SK-N-SH (cell line): Measurements from ENCODE around the gene ATP6V0C. TPM values are rescaled to one million over a fixed set of nuclear protein-coding genes. Genes with fewer than 3 reads are reported as not detected.

Experiments used
- CTCF ChIA-PET: fragments of 300-600, 350-600 bp; formaldehyde crosslinking; extraction: SDS; loops from one replicate; lab custom pipeline; 2021; lab: Yijun Ruan, JAX
- POLR2A ChIA-PET: fragments of 350-600 bp; sonication (Branson Sonifier 250); formaldehyde crosslinking; extraction: SDS; loops from one replicate; lab custom pipeline; 2020; ENCODE audit warnings: antibody characterized with exemption, inconsistent platforms; lab: Yijun Ruan, JAX
- DNase-seq: peaks from one replicate; pipeline ENCODE4 v3.0.0; 2012
- H2AFZ ChIP-seq: fragments of 200-600 bp; sonication (generic); 2 replicates; pipeline ENCODE4 v1.8.1; 2016; ENCODE audit warnings: antibody characterized with exemption, mild to moderate bottlenecking, low read depth
- H3F3A ChIP-seq: fragments of 200-600 bp; sonication (generic); replicated peaks from 2 replicates; pipeline ENCODE3; 2016; ENCODE audit warnings: antibody characterized with exemption, mild to moderate bottlenecking; ENCODE audit not compliant: insufficient read depth
- H3K27ac ChIP-seq, 2 experiments: fragments of 200-500 bp in 1 of 2; fragments of 200-600 bp in 1 of 2; sonication (Bioruptor generic) in 1 of 2; sonication (generic), shearing (Covaris generic) in 1 of 2; 2 replicates each; pipeline versions ENCODE4 v1.5.1 to v1.6.1; 2014 to 2016; ENCODE audit warnings: low read depth in 2 of 2, inconsistent platforms in 1 of 2, low read length in 1 of 2, mild to moderate bottlenecking in 1 of 2, mixed read lengths in 1 of 2
- H3K27me3 ChIP-seq: fragments of 200-600 bp; sonication (generic), shearing (Covaris generic); 2 replicates; pipeline ENCODE4 v1.6.1; 2016; ENCODE audit warnings: mixed run types; ENCODE audit not compliant: insufficient read depth
- H3K36me3 ChIP-seq, 2 experiments: fragments of 200-500 bp in 1 of 2; fragments of 200-600 bp in 1 of 2; sonication (Bioruptor generic) in 1 of 2; sonication (generic) in 1 of 2; replicated peaks in 1 of 2; 2 replicates each; pipeline versions ENCODE3 to v1.5.1; 2014 to 2016; ENCODE audit warnings: low read length in 1 of 2, mild to moderate bottlenecking in 1 of 2; ENCODE audit not compliant: insufficient read depth in 2 of 2, control insufficient read depth in 1 of 2
- H3K4me1 ChIP-seq, 2 experiments: fragments of 200-500 bp in 1 of 2; fragments of 200-600 bp in 1 of 2; sonication (Bioruptor generic) in 1 of 2; sonication (generic), shearing (Covaris generic) in 1 of 2; 2 replicates each; pipeline versions ENCODE4 v1.5.1 to v1.6.1; 2014 to 2016; ENCODE audit warnings: low read depth in 1 of 2, low read length in 1 of 2, mixed run types in 1 of 2; ENCODE audit not compliant: insufficient read depth in 2 of 2, control insufficient read depth in 1 of 2
- H3K4me2 ChIP-seq: fragments of 200-600 bp; sonication (generic), shearing (Covaris generic); 2 replicates; pipeline ENCODE4 v1.6.1; 2017; ENCODE audit warnings: mixed run types
- H3K4me3 ChIP-seq, 2 experiments: fragments of 200-500 bp in 1 of 2; fragments of 200-600 bp in 1 of 2; sonication (Bioruptor generic) in 1 of 2; sonication (generic), shearing (Covaris generic) in 1 of 2; 2 replicates each; pipeline versions ENCODE4 v1.5.1 to v1.8.1; 2014 to 2016; ENCODE audit warnings: low read depth in 2 of 2, inconsistent platforms in 1 of 2, low read length in 1 of 2, mild to moderate bottlenecking in 1 of 2, mixed read lengths in 1 of 2, moderate library complexity in 1 of 2
- H3K79me2 ChIP-seq: fragments of 200-600 bp; sonication (generic); 2 replicates; pipeline ENCODE4 v1.8.1; 2017; ENCODE audit warnings: mild to moderate bottlenecking; ENCODE audit not compliant: insufficient read depth
- H3K9ac ChIP-seq: fragments of 200-600 bp; sonication (generic); 2 replicates; pipeline ENCODE4 v1.6.1; 2017; ENCODE audit warnings: mixed run types
- H3K9me2 ChIP-seq: fragments of 200-600 bp; sonication (generic); 2 replicates; pipeline ENCODE4 v1.6.1; 2017; ENCODE audit warnings: mixed run types
- H3K9me3 ChIP-seq: fragments of 200-600 bp; sonication (generic); 2 replicates; pipeline ENCODE4 v1.6.1; 2017; ENCODE audit warnings: mixed run types, mild to moderate bottlenecking, moderate library complexity
- H4K20me1 ChIP-seq: fragments of 200-600 bp; sonication (generic); 2 replicates; pipeline ENCODE4 v1.6.1; 2017; ENCODE audit warnings: mild to moderate bottlenecking, mixed run types; ENCODE audit not compliant: insufficient read depth
- CHD2 ChIP-seq: fragments of 150-350 bp; IDR thresholded peaks from 2 replicates; pipeline ENCODE4 v1.6.1; 2018; ENCODE audit warnings: low read length; ENCODE audit not compliant: partially characterized antibody
- CTCF ChIP-seq: fragments of 200-600 bp; sonication (generic); IDR thresholded peaks from 2 replicates; pipeline ENCODE4 v1.6.1; 2017; ENCODE audit warnings: antibody characterized with exemption, mild to moderate bottlenecking, moderate library complexity
- FOSL2 ChIP-seq: IDR thresholded peaks from 2 replicates; pipeline ENCODE4 v1.4.0; 2012; ENCODE audit warnings: low read depth, mild to moderate bottlenecking, moderate library complexity, borderline replicate concordance
- FOXJ3 ChIP-seq: sonication (generic); formaldehyde crosslinking; IDR thresholded peaks from 2 replicates; pipeline ENCODE4 v1.5.1; 2020; ENCODE audit warnings: mild to moderate bottlenecking, missing genetic modification reagents
- GABPA ChIP-seq: IDR thresholded peaks from 2 replicates; pipeline ENCODE4 v1.4.0; 2012; ENCODE audit warnings: low read depth, mild to moderate bottlenecking
- GATA2 ChIP-seq: sonication (generic); formaldehyde crosslinking; IDR thresholded peaks from 2 replicates; pipeline ENCODE4 v1.5.0; 2020; ENCODE audit warnings: mild to moderate bottlenecking, missing genetic modification reagents
- IRF3 ChIP-seq: fragments of 150-350 bp; IDR thresholded peaks from 2 replicates; pipeline ENCODE4 v1.6.1; 2016; ENCODE audit warnings: mild to moderate bottlenecking, low read depth, low read length
- JUND ChIP-seq: IDR thresholded peaks from 2 replicates; pipeline ENCODE4 v1.4.0; 2012
- MAX ChIP-seq: IDR thresholded peaks from 2 replicates; pipeline ENCODE4 v1.4.0; 2012; ENCODE audit warnings: low read depth
- MXI1 ChIP-seq: IDR thresholded peaks from 2 replicates; pipeline ENCODE4 v1.6.1; 2012; ENCODE audit warnings: mild to moderate bottlenecking, low read depth, low read length, improper control_type of control experiment
- RAD21 ChIP-seq: IDR thresholded peaks from 2 replicates; pipeline ENCODE4 v1.6.1; 2012; ENCODE audit warnings: mild to moderate bottlenecking, low read length
- RFX5 ChIP-seq: IDR thresholded peaks from 2 replicates; pipeline ENCODE4 v1.6.1; 2012; ENCODE audit warnings: mild to moderate bottlenecking, improper control_type of control experiment, low read length
- SMC3 ChIP-seq: IDR thresholded peaks from 2 replicates; pipeline ENCODE4 v1.6.1; 2012; ENCODE audit warnings: low read depth, low read length, improper control_type of control experiment
- USF1 ChIP-seq: IDR thresholded peaks from 2 replicates; pipeline ENCODE4 v1.4.0; 2012; ENCODE audit warnings: low read depth, borderline replicate concordance
- USF2 ChIP-seq: fragments of 150-350 bp; IDR thresholded peaks from 2 replicates; pipeline ENCODE4 v1.6.1; 2017; ENCODE audit warnings: antibody characterized with exemption, low read length, low read depth, borderline replicate concordance
- WGBS: methylation state at CpG from one replicate; pipeline ENCODE4 v1.1.6; 2017; ENCODE audit warnings: low lambda C conversion rate; 5-methylcytosine and 5-hydroxymethylcytosine counted together
- polyA plus RNA-seq, 3 experiments: library from polyadenylated mRNA; depleted of rRNA; stranded (reverse); fragments of >200 nt; gene quantifications; 2 replicates each; pipeline ENCODE4 v1.2.3, GENCODE V29; 2012

ATP6V0C gene
- polyA plus RNA-seq, 1 of the 3 experiments (the other 2 are of a cell fraction): 80.1 TPM

DNA sequence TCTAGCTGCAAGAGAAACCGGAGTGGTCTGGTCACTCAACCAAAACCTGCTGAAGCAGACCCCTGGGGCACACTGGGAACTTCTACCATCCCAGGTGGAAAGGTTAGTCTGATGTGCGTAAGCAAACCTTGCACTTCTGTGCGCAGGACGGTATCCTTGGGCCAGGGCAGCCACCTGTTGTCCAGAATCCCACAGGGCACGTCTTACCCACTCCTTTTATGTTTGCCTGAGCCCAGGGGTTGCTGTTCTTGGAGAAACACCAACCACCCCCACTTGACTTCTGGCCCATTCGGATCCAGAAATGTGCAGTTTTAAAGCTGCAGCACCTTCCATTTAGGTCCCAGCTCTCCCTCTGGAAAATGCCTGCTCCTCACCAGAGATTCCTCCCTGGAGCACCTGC lies 20.1 kb upstream of the ATP6V0C start:
- CTCF ChIA-PET: interaction anchor here (1.0 to 1.4 kb wide), 2 partner anchors 11 to 20 kb away, joined by 3 read pairs; no protein-coding TSS in a partner anchor

More for the DNA sequence above, 20.1 kb upstream of the ATP6V0C start:
- 94% methylated on average over 4 of the region's 6 CpGs for WGBS
- Histone ChIP-seq H3K4me1 (peaks cover 0 to 17% of the 10 kb centered on the region in 2 experiments; a peak in 1 of 4 replicates), H3K4me3 (no peak overlapping the region), H3K9ac (no peak overlapping the region), H3K79me2 (no peaks in the 10 kb centered on the region), H3K36me3 (peaks cover 0 to 9% of the 10 kb centered on the region in 2 experiments), H4K20me1 (no peaks in the 10 kb centered on the region), H3K27me3 (no peaks in the 10 kb centered on the region), H3K4me2 (no peak overlapping the region), H3K9me2 (no peaks in the 10 kb centered on the region), H3K9me3 (no peaks in the 10 kb centered on the region), H3F3A (no peaks in the 10 kb centered on the region), H3K27ac (no peak overlapping the region), H2AFZ (no peak overlapping the region)
- POLR2A ChIA-PET: interaction anchor here (0.6 kb wide), 1 partner anchor 13 kb away, joined by 3 read pairs; no protein-coding TSS in a partner anchor
- DNase-seq: no peak
- TF ChIP-seq FOSL2 (no peak), MXI1 (no peak), CHD2 (no peak), JUND (no peak), FOXJ3 (CRISPR knock-in tag) (no peak), GATA2 (CRISPR knock-in tag) (no peak), RAD21 (no peak), IRF3 (no peak), CTCF (no peak), USF1 (no peak), RFX5 (no peak), SMC3 (no peak), USF2 (no peak), MAX (no peak), GABPA (no peak)
